ENCODE data around the gene C10orf71. TPM values are rescaled to one million over a fixed set of nuclear protein-coding genes. Genes with fewer than 3 reads are reported as not detected.

Gene C10orf71
- polyA plus RNA-seq, 2 of the 4 experiments (the other 2 are of a cell fraction) = not detected

GRCh38 chr10:49300140-49300974, 1.4 kb downstream of the C10orf71 start:
- DNase-seq (ENCODE audit: low read depth in 1 of 2, low spot score in 1 of 2) (no peak), ATAC-seq (no peak), FAIRE-seq (no peak)
- Histone ChIP-seq H3K4me1 (no peaks in the 10 kb centered on the region), H3K27ac (no peak overlapping the region), H3K4me2 (no peak overlapping the region), H3K4me3 (no peak overlapping the region), H3K9me3 (no peaks in the 10 kb centered on the region)
- CTCF ChIA-PET = interaction anchor here (0.6 to 1.3 kb wide), 3 partner anchors 10 to 566 kb away, joined by 3 read pairs; no protein-coding TSS in a partner anchor
- POLR2A ChIA-PET = no interaction called here
- 53% methylated on average over 6 of the region's 6 CpGs for WGBS (ENCODE audit: missing lambda C conversion rate)
- TF ChIP-seq E2F6 (IDR thresholded peaks at IDR 0.05; ENCODE audit: borderline replicate concordance, low read depth) = no peak
- no peak for TF ChIP-seq TP53 (CRISPR knock-in tag; IDR thresholded peaks at IDR 0.05)
- no peak for TF ChIP-seq GATA3 (IDR thresholded peaks at IDR 0.05; ENCODE audit: borderline replicate concordance)
- TF ChIP-seq EHF (CRISPR knock-in tag; IDR thresholded peaks at IDR 0.05) = no peak
- no peak for TF ChIP-seq POLR2AphosphoS2 (conservative IDR thresholded peaks at IDR 0.05; ENCODE audit: low read length)
- no peak for TF ChIP-seq RCOR1 (IDR thresholded peaks at IDR 0.05; ENCODE audit: low read depth, low read length)

DNA sequence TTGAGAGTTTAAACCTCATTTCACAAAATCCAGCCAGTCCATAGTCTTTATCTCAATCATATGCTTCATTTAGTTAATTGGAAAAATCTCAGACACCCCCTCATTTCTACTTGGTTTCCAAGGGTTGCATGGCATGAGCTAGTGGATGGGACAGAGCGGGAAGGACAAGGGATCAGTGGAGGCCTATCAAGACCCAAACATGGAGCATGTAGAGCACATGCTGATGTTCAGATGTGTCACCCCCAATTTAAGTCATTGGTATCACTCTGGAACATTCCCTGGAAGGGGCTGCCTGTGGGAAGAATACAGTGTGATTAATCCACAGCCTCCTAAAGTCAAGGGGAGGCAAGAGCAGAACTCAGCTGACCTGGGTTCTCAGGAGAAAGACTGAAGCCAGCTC, 2.3 kb downstream of the C10orf71 start:
- CTCF ChIA-PET = interaction anchor here (0.6 kb wide), 1 partner anchor 414 kb away, joined by 3 read pairs; no protein-coding TSS in a partner anchor
- no peak for FAIRE-seq

GRCh38 chr10:49302088-49302487, 3.1 kb downstream of the C10orf71 start:
- ChIA-PET POLR2A (no interaction called here), CTCF (no interaction called here)
- H3K4me1 ChIP-seq = no peaks in the 10 kb centered on the region
- no peak overlapping the region for H3K4me3 ChIP-seq
- no peaks in the 10 kb centered on the region for H3K9me3 ChIP-seq
- TF ChIP-seq RNF2 (IDR thresholded peaks at IDR 0.05; ENCODE audit: borderline replicate concordance, low read depth) (no peak), PBX3 (IDR thresholded peaks at IDR 0.05) (no peak), HOXB13 (CRISPR knock-in tag; IDR thresholded peaks at IDR 0.05; ENCODE audit: low read depth) (no peak), GATA3 (IDR thresholded peaks at IDR 0.05; ENCODE audit: borderline replicate concordance) (no peak), FOSB (CRISPR knock-in tag; IDR thresholded peaks at IDR 0.05) (no peak), USF2 (IDR thresholded peaks at IDR 0.05) (no peak), TP53 (CRISPR knock-in tag; IDR thresholded peaks at IDR 0.05) (no peak), SMC3 (IDR thresholded peaks at IDR 0.05) (no peak), CHD2 (IDR thresholded peaks at IDR 0.05; ENCODE audit: low read length, partially characterized antibody) (no peak), RARB (CRISPR knock-in tag; IDR thresholded peaks at IDR 0.05) (no peak)
- no CpG with 5 or more reads among the region's 2 CpGs for WGBS (ENCODE audit: missing lambda C conversion rate)
- no peak for FAIRE-seq
- DNase-seq (ENCODE audit: low read depth in 1 of 2, low spot score in 1 of 2) = no peak
- no peak for ATAC-seq
- H3K27ac ChIP-seq = no peak overlapping the region
- no peak overlapping the region for H3K4me2 ChIP-seq

More for the DNA sequence above, 2.3 kb downstream of the C10orf71 start:
- ATAC-seq = no peak
- WGBS (ENCODE audit: missing lambda C conversion rate) = 89% methylated on average over 1 of the region's 1 CpG
- Histone ChIP-seq H3K9me3 (no peaks in the 10 kb centered on the region), H3K4me3 (no peak overlapping the region), H3K4me2 (no peak overlapping the region), H3K27ac (no peak overlapping the region), H3K4me1 (no peaks in the 10 kb centered on the region)
- POLR2A ChIA-PET = no interaction called here
- TF ChIP-seq RARB (CRISPR knock-in tag; IDR thresholded peaks at IDR 0.05) (no peak), EP300 (IDR thresholded peaks at IDR 0.05) (no peak), FOSB (CRISPR knock-in tag; IDR thresholded peaks at IDR 0.05) (no peak), ELK1 (IDR thresholded peaks at IDR 0.05; ENCODE audit: low read depth, low read length) (no peak), USF2 (IDR thresholded peaks at IDR 0.05) (no peak), JUN (IDR thresholded peaks at IDR 0.05) (no peak), TFCP2L1 (CRISPR knock-in tag; IDR thresholded peaks at IDR 0.05) (no peak), SREBF2 (IDR thresholded peaks at IDR 0.05) (no peak), POLR2AphosphoS2 (conservative IDR thresholded peaks at IDR 0.05; ENCODE audit: low read length) (no peak), KDM5A (IDR thresholded peaks at IDR 0.05) (no peak)
- DNase-seq (ENCODE audit: low read depth in 1 of 2, low spot score in 1 of 2) = no peak

Measured in A549 (cell line).